HG03196 (cell line): Measurements from ENCODE around the gene AP3B1.

Experiments
- ATAC-seq: cut with Tn5 transposase; IDR thresholded peaks from one replicate; pipeline ENCODE4 v1.9.1; 2021; ENCODE audit not compliant: unreplicated experiment

The AP3B1 gene

GRCh38 chr5:78289911-78290310, 4.6 kb downstream of the AP3B1 start:
- no peak for ATAC-seq

- ATAC-seq: no peak
Observed at GRCh38 chr5:78288246-78288645, 6.3 kb downstream of the AP3B1 start.

GRCh38 chr5:78287833-78288232, 6.7 kb downstream of the AP3B1 start:
- no peak for ATAC-seq

- ATAC-seq: no peak
Observed at GRCh38 chr5:78287169-78287568, 7.3 kb downstream of the AP3B1 start.

- ATAC-seq: no peak
Observed at GRCh38 chr5:78286290-78286689, 8.2 kb downstream of the AP3B1 start.

GRCh38 chr5:78283802-78284201, 10.7 kb downstream of the AP3B1 start:
- ATAC-seq: no peak

- ATAC-seq: no peak
Observed at GRCh38 chr5:78283105-78283504, 11.4 kb downstream of the AP3B1 start.

GRCh38 chr5:78280261-78280660, 14.2 kb downstream of the AP3B1 start:
- ATAC-seq: no peak

GRCh38 chr5:78279194-78279593, 15.3 kb downstream of the AP3B1 start:
- no peak for ATAC-seq

- no peak for ATAC-seq
Observed at GRCh38 chr5:78277715-78278114, 16.8 kb downstream of the AP3B1 start.

GRCh38 chr5:78275998-78276543, 18.4 kb downstream of the AP3B1 start:
- no peak for ATAC-seq

- no peak for ATAC-seq
Observed at GRCh38 chr5:78274540-78275197, 19.8 kb downstream of the AP3B1 start.

GRCh38 chr5:78273436-78273835, 21.1 kb downstream of the AP3B1 start:
- ATAC-seq: no peak

GRCh38 chr5:78271766-78272165, 22.7 kb downstream of the AP3B1 start:
- ATAC-seq: no peak

- ATAC-seq: no peak
Observed at GRCh38 chr5:78269088-78269703, 25.3 kb downstream of the AP3B1 start.

GRCh38 chr5:78268356-78268755, 26.1 kb downstream of the AP3B1 start:
- no peak for ATAC-seq

- ATAC-seq: no peak
Observed at GRCh38 chr5:78265163-78265562, 29.3 kb downstream of the AP3B1 start.

GRCh38 chr5:78264600-78264999, 29.9 kb downstream of the AP3B1 start:
- ATAC-seq: no peak

GRCh38 chr5:78260771-78261170, 33.7 kb downstream of the AP3B1 start:
- no peak for ATAC-seq

- ATAC-seq: no peak
Observed at GRCh38 chr5:78253201-78253600, 41.3 kb downstream of the AP3B1 start.

GRCh38 chr5:78252715-78253114, 41.8 kb downstream of the AP3B1 start:
- ATAC-seq: no peak

- ATAC-seq: no peak
Observed at GRCh38 chr5:78251663-78252284, 42.7 kb downstream of the AP3B1 start.
